Coronary artery (tissue), 2 donors: Measurements from ENCODE around the gene ADH5.
"Not testable (repeated sequence)": the region's sequence is repeated elsewhere in the genome, so short reads cannot be mapped to it uniquely, and the experiment has no call there.

ENCODE experiments used
- DNase-seq: peaks from one replicate; pipeline ENCODE4 v3.0.0-alpha.2; 2017; ENCODE audit warnings: low spot score
- H3K27ac ChIP-seq, 2 donors: fragments of 200-600 bp; sonication (generic); one replicate each; pipeline ENCODE4 v1.5.1; 2016 to 2019
- H3K4me3 ChIP-seq: fragments of 200-600 bp; sonication (generic); 2 replicates; pipeline ENCODE4 v1.5.1; 2016; ENCODE audit warnings: mild to moderate bottlenecking, moderate library complexity
- CTCF ChIP-seq: fragments of 200-600 bp; sonication (generic); IDR thresholded peaks from one replicate; pipeline ENCODE4 v1.5.1; 2019; ENCODE audit warnings: antibody characterized with exemption

The ADH5 gene

GRCh38 chr4:99100876-99101275 is 12.3 kb upstream of the ADH5 start:
- Histone ChIP-seq H3K4me3 (no peak overlapping the region), H3K27ac (no peak overlapping the region)
- no peak for DNase-seq
- TF ChIP-seq CTCF = no peak

- H3K27ac ChIP-seq, DNase-seq, H3K4me3 ChIP-seq: not testable (repeated sequence)
These were observed 11.2 kb upstream of the ADH5 start for GRCh38 chr4:99099814-99100213.

- TF ChIP-seq CTCF = no peak
- Histone ChIP-seq H3K27ac (no peak overlapping the region), H3K4me3 (no peak overlapping the region)
- DNase-seq = no peak
These were observed 10.7 kb upstream of the ADH5 start for GRCh38 chr4:99099311-99099710.

GRCh38 chr4:99091841-99092240 is 3.3 kb upstream of the ADH5 start:
- not testable (repeated sequence) for H3K4me3 ChIP-seq, DNase-seq, H3K27ac ChIP-seq

GRCh38 chr4:99091216-99091575 is 2.6 kb upstream of the ADH5 start:
- no peak for DNase-seq
- Histone ChIP-seq H3K27ac (peak overlapping the region in 1 of 2 donors; percentile 9), H3K4me3 (no peak overlapping the region)
- TF ChIP-seq CTCF = no peak

GRCh38 chr4:99090481-99091215 is 2.1 kb upstream of the ADH5 start:
- Histone ChIP-seq H3K4me3 (no peak overlapping the region), H3K27ac (peak overlapping the region in 1 of 2 donors; percentile 9)
- no peak for DNase-seq

GRCh38 chr4:99088023-99088449 is 552 bp downstream of the ADH5 start:
- no peak for TF ChIP-seq CTCF
- DNase-seq = peak; percentile 83
- H3K27ac ChIP-seq = peak overlapping the region; percentile 87 to 96
- H3K4me3 ChIP-seq = peak overlapping the region; percentile 88

More at GRCh38 chr4:99090481-99091215, 2.1 kb upstream of the ADH5 start:
- TF ChIP-seq CTCF = no peak

GRCh38 chr4:99084595-99084994 is 4.0 kb downstream of the ADH5 start:
- no peak for DNase-seq
- no peak overlapping the region for H3K27ac ChIP-seq
- no peak overlapping the region for H3K4me3 ChIP-seq
- no peak for TF ChIP-seq CTCF
